A673 (cell line): Measurements from ENCODE around the gene FSTL4.

Source experiments
- CTCF ChIP-seq: fragments of 300-800, 200-600 bp; sonication (generic); conservative IDR thresholded peaks from 2 replicates; pipeline ENCODE4 v1.5.1; 2017; ENCODE audit warnings: low read depth, mild to moderate bottlenecking, antibody characterized with exemption, low read length, moderate library complexity, mixed read lengths
- EZH2 ChIP-seq: fragments of 200-600 bp; sonication (generic); IDR thresholded peaks from 2 replicates; pipeline ENCODE4 v1.6.1; 2017; ENCODE audit warnings: borderline replicate concordance, low read depth, mild to moderate bottlenecking, mixed read lengths, antibody characterized with exemption, low read length; ENCODE audit not compliant: poor library complexity, severe bottlenecking

- no peak for TF ChIP-seq CTCF
- no peak for TF ChIP-seq EZH2
Measured at GRCh38 chr5:133362438-133362837, 249.9 kb downstream of the FSTL4 start.
